Right lobe of liver (tissue), 6 donors: ENCODE data around the gene PRKCQ. TPM values are rescaled to one million over a fixed set of nuclear protein-coding genes. Genes with fewer than 3 reads are reported as not detected.

Experiments
- ATAC-seq, 4 donors: fragments of 200-7000 bp; cut with Tn5 transposase; one replicate each; pipeline ENCODE4 v1.9.1; 2020; ENCODE audit warnings: mild to moderate bottlenecking in 4 of 4, moderate library complexity in 4 of 4
- DNase-seq, 3 donors: peaks; one replicate each; pipeline ENCODE4 v3.0.0-alpha.2; 2020
- H3K27ac ChIP-seq, 3 donors: fragments of 200-600 bp; one replicate each; pipeline ENCODE4 v1.8.0; 2022
- H3K27me3 ChIP-seq, 2 donors: fragments of 200-600 bp; one replicate each; pipeline ENCODE4 v1.8.0; 2022
- H3K36me3 ChIP-seq, 4 donors: fragments of 200-600 bp; sonication (generic) in 1 of 4; one replicate each; pipeline versions ENCODE4 v1.5.1 to v1.8.0; 2017 to 2022; ENCODE audit warnings: control low read depth in 1 of 4
- H3K4me1 ChIP-seq, 4 donors: fragments of 200-600 bp; sonication (generic) in 1 of 4; one replicate each; pipeline versions ENCODE4 v1.5.1 to v1.8.0; 2017 to 2022; ENCODE audit warnings: control low read depth in 1 of 4
- H3K4me3 ChIP-seq, 3 donors: fragments of 200-600 bp; one replicate each; pipeline ENCODE4 v1.8.0; 2022
- H3K9me3 ChIP-seq, 4 donors: fragments of 200-600 bp; sonication (generic) in 1 of 4; one replicate each; pipeline versions ENCODE4 v1.5.1 to v1.8.0; 2017 to 2022; ENCODE audit warnings: control low read depth in 1 of 4
- CTCF ChIP-seq, 4 donors: fragments of 200-600 bp in 3 of 4; fragments of 450-650 bp in 1 of 4; IDR thresholded peaks; one replicate each; pipeline versions ENCODE4 v1.5.1 to v1.8.0; 2016 to 2022; ENCODE audit warnings: antibody characterized with exemption in 4 of 4, mild to moderate bottlenecking in 2 of 4
- POLR2A ChIP-seq: fragments of 450-650 bp; IDR thresholded peaks from one replicate; pipeline ENCODE4 v1.6.1; 2017; ENCODE audit warnings: antibody characterized with exemption, mild to moderate bottlenecking
- WGBS: methylation state at CpG from one replicate; pipeline ENCODE4 v1.1.6; 2018; ENCODE audit warnings: low coverage, low lambda C conversion rate; ENCODE audit not compliant: insufficient coverage; ENCODE audit errors: missing lambda C conversion rate; 5-methylcytosine and 5-hydroxymethylcytosine counted together
- intact Hi-C, 2 donors: fragments of 100-400 bp; cut with DNase I; formaldehyde crosslinking; loops; one replicate each; pipeline versions ENCODE4 v1.11.2 to v1.14.1; 2022
- total RNA-seq, 6 experiments: library from RNA; depleted of rRNA in 2 of 6; stranded (reverse); fragments of >200 nt in 2 of 6; fragmentation: NEBNext Ultra II Directional in 3 of 6; extraction: Animal tissue kit (Norgen Biotek cat#: 25700) in 3 of 6; gene quantifications; one replicate each; pipeline versions ENCODE4 v1.1.0 to v1.2.4, GENCODE V29; 2016 to 2023
- donor health status: DM: no; HTN: yes; CAD: no.
- donor health status: DM: no; HTN: no; CAD: no.
- donor health status: DM: no; HTN: no; CAD: no.
- donor health status: DM: no; HTN: yes; CAD: no.
- donor health status: DM: no; HTN: yes; CAD: no.

The PRKCQ gene
- total RNA-seq, 6 experiments from 2014 or later, result 0.12 to 0.60 (median 0.16) TPM

GRCh38 chr10:6418167-6418566 is 161.9 kb downstream of the PRKCQ start:
- H3K9me3 ChIP-seq, result no peaks in the 10 kb centered on the region
- no peak for TF ChIP-seq POLR2A
- no peak for TF ChIP-seq CTCF (IDR thresholded peaks at IDR 0.05)
- intact Hi-C loops, result no loop called here
- 36% methylated on average over 5 of the region's 5 CpGs for WGBS
- no peak overlapping the region for H3K4me3 ChIP-seq
- no peaks in the 10 kb centered on the region for H3K27me3 ChIP-seq
- no peak overlapping the region for H3K27ac ChIP-seq
- H3K36me3 ChIP-seq, result no peaks in the 10 kb centered on the region
- no peaks in the 10 kb centered on the region for H3K4me1 ChIP-seq
- ATAC-seq, result no peak
- DNase-seq, result no peak

- no peaks in the 10 kb centered on the region for H3K9me3 ChIP-seq
- ATAC-seq, result peak; percentile 82 to 87 (median 84)
- intact Hi-C loops, result no loop called here
- H3K36me3 ChIP-seq, result no peaks in the 10 kb centered on the region
- H3K4me3 ChIP-seq, result no peak overlapping the region
- TF ChIP-seq CTCF (IDR thresholded peaks at IDR 0.05), result peak; percentile 65 to 74 (median 69)
- TF ChIP-seq POLR2A, result no peak
- WGBS, result 57% methylated on average over 3 of the region's 3 CpGs
- no peak for DNase-seq
- H3K4me1 ChIP-seq, result no peaks in the 10 kb centered on the region
- H3K27ac ChIP-seq, result no peak overlapping the region
- no peaks in the 10 kb centered on the region for H3K27me3 ChIP-seq
Observed at GRCh38 chr10:6416892-6417512, 163.1 kb downstream of the PRKCQ start.

- DNase-seq, result no peak
- WGBS, result 48% methylated on average over 3 of the region's 3 CpGs
- H3K9me3 ChIP-seq, result no peaks in the 10 kb centered on the region
- H3K4me1 ChIP-seq, result peaks cover 0 to 6% (median 0%) of the 10 kb centered on the region in 4 donors
- intact Hi-C loops, result no loop called here
- TF ChIP-seq POLR2A (no peak), CTCF (IDR thresholded peaks at IDR 0.05) (no peak)
- H3K4me3 ChIP-seq, result no peak overlapping the region
- peak in 3 of 4 donors; percentile 42 to 56 (median 49) for ATAC-seq
- no peak overlapping the region for H3K27ac ChIP-seq
- no peaks in the 10 kb centered on the region for H3K36me3 ChIP-seq
- no peaks in the 10 kb centered on the region for H3K27me3 ChIP-seq
Observed at GRCh38 chr10:6411436-6411835, 168.6 kb downstream of the PRKCQ start.

- WGBS, result 47% methylated on average over 10 of the region's 15 CpGs
- no peak for TF ChIP-seq CTCF (IDR thresholded peaks at IDR 0.05)
- intact Hi-C loops, result no loop called here
- DNase-seq, result no peak
- Histone ChIP-seq H3K36me3 (no peaks in the 10 kb centered on the region), H3K27me3 (no peaks in the 10 kb centered on the region), H3K27ac (no peak overlapping the region), H3K9me3 (no peaks in the 10 kb centered on the region), H3K4me3 (no peak overlapping the region), H3K4me1 (peaks cover 0 to 6% (median 0%) of the 10 kb centered on the region in 4 donors)
- ATAC-seq, result peak in 2 of 4 donors; percentile 21 to 38
Observed at GRCh38 chr10:6410830-6411229, 169.2 kb downstream of the PRKCQ start.
